ENCODE results near the gene SORCS2. TPM values are rescaled to one million over a fixed set of nuclear protein-coding genes. Genes with fewer than 3 reads are reported as not detected.

The SORCS2 gene
- total and polyA plus RNA-seq, 4 donors: 2.2 to 7.7 (median 2.5) TPM

DNA sequence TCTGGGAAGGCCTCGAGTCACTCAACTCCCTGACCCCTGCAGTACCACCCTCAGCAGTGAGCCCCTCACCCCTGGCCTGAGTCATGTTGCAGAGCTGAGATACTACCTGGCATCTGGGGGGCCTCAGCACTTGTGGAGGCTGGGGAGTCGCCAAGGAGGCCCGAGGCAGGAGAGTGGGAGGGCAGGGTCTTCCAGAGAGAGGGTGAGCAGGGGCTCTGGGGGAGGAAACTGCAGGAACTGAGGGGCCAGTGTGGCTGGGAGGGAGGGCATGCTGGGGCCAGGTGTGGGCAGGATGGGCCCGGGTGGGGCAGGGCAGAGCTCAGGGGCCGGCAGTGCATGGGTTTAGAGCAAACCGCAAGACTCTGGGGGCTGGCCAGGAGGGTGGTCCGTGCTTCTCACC lies 59.7 kb downstream of the SORCS2 start:
- H3K9ac ChIP-seq (ENCODE audit: insufficient read depth in 1 of 2, low read length in 2 of 2): no peak overlapping the region
- peaks cover 0 to 2% (median 0%) of the 10 kb centered on the region in 4 donors for H3K36me3 ChIP-seq (ENCODE audit: control insufficient read depth in 4 of 4, insufficient read depth in 4 of 4, low read length in 4 of 4)
- DNase-seq: no peak
- H3K27me3 ChIP-seq (ENCODE audit: control insufficient read depth in 3 of 3, insufficient read depth in 3 of 3, low read length in 2 of 3): no peaks in the 10 kb centered on the region
- H3K4me3 ChIP-seq: no peak overlapping the region
- no peak for ATAC-seq (ENCODE audit: insufficient read depth, low FRiP score)
- WGBS, 2 donors: 70 to 85% methylated on average over 7 of the region's 7 CpGs
- TF ChIP-seq, protein P1, sequence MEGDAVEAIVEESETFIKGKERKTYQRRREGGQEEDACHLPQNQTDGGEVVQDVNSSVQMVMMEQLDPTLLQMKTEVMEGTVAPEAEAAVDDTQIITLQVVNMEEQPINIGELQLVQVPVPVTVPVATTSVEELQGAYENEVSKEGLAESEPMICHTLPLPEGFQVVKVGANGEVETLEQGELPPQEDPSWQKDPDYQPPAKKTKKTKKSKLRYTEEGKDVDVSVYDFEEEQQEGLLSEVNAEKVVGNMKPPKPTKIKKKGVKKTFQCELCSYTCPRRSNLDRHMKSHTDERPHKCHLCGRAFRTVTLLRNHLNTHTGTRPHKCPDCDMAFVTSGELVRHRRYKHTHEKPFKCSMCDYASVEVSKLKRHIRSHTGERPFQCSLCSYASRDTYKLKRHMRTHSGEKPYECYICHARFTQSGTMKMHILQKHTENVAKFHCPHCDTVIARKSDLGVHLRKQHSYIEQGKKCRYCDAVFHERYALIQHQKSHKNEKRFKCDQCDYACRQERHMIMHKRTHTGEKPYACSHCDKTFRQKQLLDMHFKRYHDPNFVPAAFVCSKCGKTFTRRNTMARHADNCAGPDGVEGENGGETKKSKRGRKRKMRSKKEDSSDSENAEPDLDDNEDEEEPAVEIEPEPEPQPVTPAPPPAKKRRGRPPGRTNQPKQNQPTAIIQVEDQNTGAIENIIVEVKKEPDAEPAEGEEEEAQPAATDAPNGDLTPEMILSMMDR (IDR thresholded peaks at IDR 0.05; ENCODE audit: control extremely low read depth, extremely low read depth): no peak
- H3K27ac ChIP-seq (ENCODE audit: low read depth in 1 of 2, low read length in 1 of 2): no peak overlapping the region
- peaks cover 0 to 28% (median 5%) of the 10 kb centered on the region in 5 donors for H3K4me1 ChIP-seq (ENCODE audit: control insufficient read depth in 5 of 5, insufficient read depth in 5 of 5, low read length in 5 of 5)
- peaks cover 0 to 2% (median 0%) of the 10 kb centered on the region in 4 donors for H3K9me3 ChIP-seq (ENCODE audit: control insufficient read depth in 4 of 4, insufficient read depth in 3 of 4, low read length in 3 of 4)

DNA sequence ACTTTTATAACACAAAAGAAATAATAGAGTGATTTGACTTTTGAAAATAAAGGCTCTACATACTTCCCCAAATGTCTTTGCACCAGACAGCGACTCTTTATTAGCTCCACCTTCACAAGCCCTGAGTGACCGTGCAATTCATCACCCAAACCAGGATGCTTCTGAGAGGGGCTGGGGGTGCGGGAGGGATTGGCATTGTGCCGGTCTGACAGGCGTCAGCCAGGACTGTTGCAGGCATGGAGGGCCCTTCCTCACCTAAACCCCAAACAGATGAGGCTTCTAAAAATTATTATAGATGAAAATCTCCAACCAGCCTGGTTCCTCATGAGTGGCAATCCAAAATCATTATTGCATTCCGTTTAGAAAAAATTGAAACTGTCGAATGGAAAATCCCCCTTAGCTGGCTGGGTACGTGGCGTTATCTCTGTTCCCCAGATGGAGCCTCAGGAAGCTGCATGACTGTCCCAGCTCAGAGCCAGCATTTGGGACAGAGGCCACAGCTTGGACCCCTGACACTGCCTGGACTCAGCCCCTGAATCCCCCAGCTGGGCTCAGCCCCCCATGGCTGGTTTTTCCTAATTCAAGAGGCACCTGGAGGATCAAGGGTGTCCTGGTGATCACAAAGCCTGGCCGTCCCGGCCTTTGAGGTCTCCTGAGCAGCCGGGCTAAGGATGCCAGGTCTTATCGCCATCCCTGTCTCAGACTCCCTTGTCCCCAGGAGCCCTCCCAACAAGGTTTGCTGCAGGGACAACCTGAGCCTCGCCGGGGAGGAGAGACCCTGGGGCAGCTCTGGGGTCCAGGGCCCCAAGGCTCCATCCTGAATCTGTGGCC lies 60.4 kb downstream of the SORCS2 start:
- ATAC-seq (ENCODE audit: insufficient read depth, low FRiP score) (no peak), DNase-seq (peak in 2 of 3 donors; percentile 16 to 35)
- no peak overlapping the region for H3K4me3 ChIP-seq
- TF ChIP-seq, protein P1 (IDR thresholded peaks at IDR 0.05; ENCODE audit: control extremely low read depth, extremely low read depth): no peak
- H3K9ac ChIP-seq (ENCODE audit: insufficient read depth in 1 of 2, low read length in 2 of 2): no peak overlapping the region
- peaks cover 0 to 34% (median 5%) of the 10 kb centered on the region in 5 donors for H3K4me1 ChIP-seq (ENCODE audit: control insufficient read depth in 5 of 5, insufficient read depth in 5 of 5, low read length in 5 of 5)
- 51 to 67% methylated on average over 15 of the region's 15 CpGs for WGBS, 2 donors
- H3K27me3 ChIP-seq (ENCODE audit: control insufficient read depth in 3 of 3, insufficient read depth in 3 of 3, low read length in 2 of 3): no peaks in the 10 kb centered on the region
- no peak overlapping the region for H3K27ac ChIP-seq (ENCODE audit: low read depth in 1 of 2, low read length in 1 of 2)
- H3K9me3 ChIP-seq (ENCODE audit: control insufficient read depth in 4 of 4, insufficient read depth in 3 of 4, low read length in 3 of 4): peaks cover 0 to 4% (median 0%) of the 10 kb centered on the region in 4 donors
- H3K36me3 ChIP-seq (ENCODE audit: control insufficient read depth in 4 of 4, insufficient read depth in 4 of 4, low read length in 4 of 4): peaks cover 0 to 2% (median 0%) of the 10 kb centered on the region in 4 donors

DNA sequence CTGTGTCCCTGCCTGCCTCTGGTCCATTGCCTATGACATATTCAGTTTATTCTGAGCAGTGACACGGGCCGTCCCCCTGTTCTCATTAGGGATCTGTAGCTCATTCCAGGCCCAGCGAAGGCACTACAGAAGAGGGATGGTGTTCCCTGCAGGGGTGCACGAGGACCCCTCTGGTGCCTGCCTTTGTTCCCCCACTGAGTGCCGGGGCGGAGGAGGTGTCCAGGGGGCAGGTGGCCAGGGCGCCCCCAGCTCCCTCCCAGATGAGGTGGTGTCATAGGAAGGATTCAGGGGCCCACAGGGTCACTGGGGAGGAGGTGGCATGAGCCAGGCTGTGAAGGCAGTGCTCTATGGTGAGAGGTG lies 61.0 kb downstream of the SORCS2 start:
- 86 to 89% methylated on average over 7 of the region's 7 CpGs for WGBS, 2 donors
- Histone ChIP-seq H3K4me1 (ENCODE audit: control insufficient read depth in 5 of 5, insufficient read depth in 5 of 5, low read length in 5 of 5) (peaks cover 0 to 34% (median 5%) of the 10 kb centered on the region in 5 donors), H3K36me3 (ENCODE audit: control insufficient read depth in 4 of 4, insufficient read depth in 4 of 4, low read length in 4 of 4) (peaks cover 0 to 2% (median 0%) of the 10 kb centered on the region in 4 donors), H3K27me3 (ENCODE audit: control insufficient read depth in 3 of 3, insufficient read depth in 3 of 3, low read length in 2 of 3) (peaks cover 0 to 3% (median 0%) of the 10 kb centered on the region in 3 donors), H3K9me3 (ENCODE audit: control insufficient read depth in 4 of 4, insufficient read depth in 3 of 4, low read length in 3 of 4) (peaks cover 0 to 4% (median 0%) of the 10 kb centered on the region in 4 donors), H3K4me3 (no peak overlapping the region), H3K9ac (ENCODE audit: insufficient read depth in 1 of 2, low read length in 2 of 2) (no peak overlapping the region), H3K27ac (ENCODE audit: low read depth in 1 of 2, low read length in 1 of 2) (no peak overlapping the region)
- ATAC-seq (ENCODE audit: insufficient read depth, low FRiP score): no peak
- TF ChIP-seq, protein P1 (IDR thresholded peaks at IDR 0.05; ENCODE audit: control extremely low read depth, extremely low read depth): no peak
- DNase-seq: no peak
